Kidney (tissue), 14 donors: Measurements from ENCODE around the gene LIN7B. TPM values are rescaled to one million over a fixed set of nuclear protein-coding genes. Genes with fewer than 3 reads are reported as not detected.

Experiments
- DNase-seq, 5 donors: peaks; one replicate each; pipeline ENCODE4 v3.0.0-alpha.2; 2013 to 2020
- FAIRE-seq: peaks from 2 replicates; lab custom pipeline; 2012; peaks lifted over from hg19 to GRCh38; lab: Jason Lieb, UNC
- H3K27ac ChIP-seq, 2 donors: one replicate each; pipeline ENCODE4 v1.7.0; 2013; ENCODE audit warnings: low read depth in 2 of 2, low read length in 2 of 2, inconsistent platforms in 1 of 2
- H3K27me3 ChIP-seq: one replicate; pipeline ENCODE4 v1.7.1; 2013; ENCODE audit warnings: low read length, inconsistent platforms; ENCODE audit not compliant: control insufficient read depth, insufficient read depth
- H3K36me3 ChIP-seq, 3 donors: one replicate each; pipeline versions ENCODE4 v1.7.0 to v1.7.1; 2013; ENCODE audit warnings: low read length in 3 of 3, control low read depth in 1 of 3, inconsistent platforms in 1 of 3; ENCODE audit not compliant: insufficient read depth in 3 of 3, control insufficient read depth in 2 of 3
- H3K4me1 ChIP-seq, 3 donors: one replicate each; pipeline versions ENCODE4 v1.7.0 to v1.7.1; 2013; ENCODE audit warnings: low read length in 3 of 3, inconsistent platforms in 1 of 3, low read depth in 1 of 3; ENCODE audit not compliant: control insufficient read depth in 2 of 3, insufficient read depth in 2 of 3
- H3K4me3 ChIP-seq, 3 donors: one replicate each; pipeline versions ENCODE4 v1.7.0 to v1.8.1; 2013; ENCODE audit warnings: low read length in 3 of 3, control low read depth in 1 of 3, inconsistent platforms in 1 of 3
- H3K9ac ChIP-seq, 3 donors: one replicate each; pipeline versions ENCODE4 v1.7.0 to v1.7.1; 2013; ENCODE audit warnings: low read length in 3 of 3, control low read depth in 1 of 3, inconsistent platforms in 1 of 3
- H3K9me3 ChIP-seq, 3 donors: one replicate each; pipeline versions ENCODE4 v1.7.0 to v1.7.1; 2013; ENCODE audit warnings: low read length in 3 of 3, control low read depth in 1 of 3, inconsistent platforms in 1 of 3; ENCODE audit not compliant: control insufficient read depth in 2 of 3, insufficient read depth in 1 of 3
- intact Hi-C: fragments of 100-400 bp; cut with DNase I; formaldehyde crosslinking; loops from one replicate; pipeline ENCODE4 v1.11.1; 2022
- polyA plus RNA-seq: library from polyadenylated mRNA; stranded (reverse); fragments of 350-450 nt; fragmentation: Illumina TruSeq; extraction: RNeasy Lipid Tissue Mini Kit (QIAGEN cat#74804); gene quantifications from one replicate; pipeline ENCODE4 v1.2.3, GENCODE V29; 2014; ENCODE audit warnings: low read depth, low replicate concordance; ENCODE audit not compliant: insufficient read depth
- total RNA-seq: library from RNA; stranded (reverse); fragmentation: NEBNext Ultra II Directional; extraction: Animal tissue kit (Norgen Biotek cat#: 25700); gene quantifications from one replicate; pipeline ENCODE4 v1.2.1, GENCODE V29; 2021
- TF ChIP-seq, protein P1 (sequence below): IDR thresholded peaks from 3 replicates; pipeline ENCODE4 v1.5.1; 2012; ENCODE audit warnings: mild to moderate bottlenecking, moderate library complexity, borderline replicate concordance; ENCODE audit not compliant: insufficient read depth; ENCODE audit errors: extremely low read depth
- donor health status: control.
- donor health status: control.
- donor health status: control.
- donor health status: control.
- donor health status: control.
- donor health status: DM: yes; HTN: yes; CAD: no.
- donor health status: Normal renal cell carcinoma (clear cell type).

LIN7B gene
- total and polyA plus RNA-seq, 2 donors from 2014 or later: 4.7 to 9.7 TPM

DNA sequence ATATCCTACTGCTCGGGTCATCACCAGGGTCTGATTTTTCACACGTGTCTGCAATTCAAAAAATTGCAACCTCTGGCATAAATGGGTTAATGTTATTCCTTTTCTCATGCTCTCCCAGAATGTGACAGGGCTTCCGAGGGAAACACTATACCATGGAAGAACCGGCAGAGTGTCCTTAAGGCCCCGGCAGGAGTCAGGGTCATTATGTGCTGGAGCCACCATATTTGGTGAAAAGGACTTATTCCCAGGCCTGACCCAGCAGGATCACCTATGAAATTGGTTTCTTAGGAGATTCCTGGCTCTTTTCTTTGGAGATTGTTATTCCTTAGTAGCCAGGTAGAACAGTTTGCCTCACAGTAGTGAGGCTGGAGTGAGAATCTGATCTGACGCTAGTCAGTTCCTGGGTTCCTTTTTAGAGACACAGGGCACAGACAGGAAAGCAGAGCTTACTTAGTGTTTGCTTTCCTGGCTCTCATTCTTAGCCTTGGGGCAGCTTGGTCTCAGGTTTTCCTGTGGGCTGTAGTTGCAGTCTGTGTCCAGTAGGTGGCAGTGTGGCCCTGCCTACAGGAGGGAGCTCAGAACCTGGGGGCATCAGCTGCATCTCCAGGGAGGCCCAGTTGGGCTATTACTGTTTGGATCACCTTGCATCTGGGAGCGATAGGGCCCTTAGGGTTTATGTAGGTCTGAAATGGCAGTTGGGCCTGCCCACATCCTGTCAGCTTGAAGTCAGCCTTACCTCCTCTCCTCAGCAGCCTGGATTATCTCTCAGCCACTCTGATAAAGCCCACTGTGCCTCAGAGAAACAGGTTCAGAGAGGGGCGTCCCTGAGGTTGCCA is 16.5 kb upstream of the LIN7B start:
- Histone ChIP-seq H3K9me3 (no peaks in the 10 kb centered on the region), H3K4me1 (peaks cover 0 to 6% (median 0%) of the 10 kb centered on the region in 3 donors), H3K4me3 (no peak overlapping the region), H3K36me3 (peaks cover 13 to 50% (median 17%) of the 10 kb centered on the region in 3 donors), H3K27me3 (no peaks in the 10 kb centered on the region), H3K9ac (no peak overlapping the region), H3K27ac (no peak overlapping the region)
- TF ChIP-seq, protein P1, sequence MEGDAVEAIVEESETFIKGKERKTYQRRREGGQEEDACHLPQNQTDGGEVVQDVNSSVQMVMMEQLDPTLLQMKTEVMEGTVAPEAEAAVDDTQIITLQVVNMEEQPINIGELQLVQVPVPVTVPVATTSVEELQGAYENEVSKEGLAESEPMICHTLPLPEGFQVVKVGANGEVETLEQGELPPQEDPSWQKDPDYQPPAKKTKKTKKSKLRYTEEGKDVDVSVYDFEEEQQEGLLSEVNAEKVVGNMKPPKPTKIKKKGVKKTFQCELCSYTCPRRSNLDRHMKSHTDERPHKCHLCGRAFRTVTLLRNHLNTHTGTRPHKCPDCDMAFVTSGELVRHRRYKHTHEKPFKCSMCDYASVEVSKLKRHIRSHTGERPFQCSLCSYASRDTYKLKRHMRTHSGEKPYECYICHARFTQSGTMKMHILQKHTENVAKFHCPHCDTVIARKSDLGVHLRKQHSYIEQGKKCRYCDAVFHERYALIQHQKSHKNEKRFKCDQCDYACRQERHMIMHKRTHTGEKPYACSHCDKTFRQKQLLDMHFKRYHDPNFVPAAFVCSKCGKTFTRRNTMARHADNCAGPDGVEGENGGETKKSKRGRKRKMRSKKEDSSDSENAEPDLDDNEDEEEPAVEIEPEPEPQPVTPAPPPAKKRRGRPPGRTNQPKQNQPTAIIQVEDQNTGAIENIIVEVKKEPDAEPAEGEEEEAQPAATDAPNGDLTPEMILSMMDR: peak; percentile 98
- FAIRE-seq (no peak), DNase-seq (peak in 3 of 5 donors; percentile 74 to 85 (median 79))
- intact Hi-C loops: no loop called here

DNA sequence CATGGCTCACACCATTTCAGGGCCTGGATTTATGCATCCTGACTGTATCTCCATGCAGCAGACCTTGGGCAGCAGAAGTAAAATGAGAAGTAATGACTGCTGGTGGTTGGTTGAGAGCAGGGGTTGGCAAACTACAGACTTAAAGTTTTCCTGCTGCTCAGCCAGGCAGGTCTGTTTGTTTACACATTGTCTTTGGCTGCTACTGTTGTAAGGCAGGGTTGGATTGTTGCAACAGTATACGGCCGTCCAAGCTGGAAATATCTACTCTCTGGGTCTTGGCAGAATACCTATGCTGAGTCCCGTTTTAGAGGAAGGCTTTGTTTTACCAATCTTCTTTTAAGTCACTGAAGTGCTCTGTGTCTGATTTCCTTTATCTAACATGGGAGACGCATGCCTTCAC is 15.4 kb upstream of the LIN7B start:
- Histone ChIP-seq H3K27me3 (no peaks in the 10 kb centered on the region), H3K4me3 (no peak overlapping the region), H3K36me3 (peaks cover 13 to 56% (median 18%) of the 10 kb centered on the region in 3 donors), H3K9me3 (no peaks in the 10 kb centered on the region), H3K27ac (no peak overlapping the region), H3K4me1 (peaks cover 0 to 6% (median 0%) of the 10 kb centered on the region in 3 donors), H3K9ac (no peak overlapping the region)
- FAIRE-seq (no peak), DNase-seq (no peak)
- intact Hi-C loops: no loop called here
- TF ChIP-seq, protein P1: no peak

DNA sequence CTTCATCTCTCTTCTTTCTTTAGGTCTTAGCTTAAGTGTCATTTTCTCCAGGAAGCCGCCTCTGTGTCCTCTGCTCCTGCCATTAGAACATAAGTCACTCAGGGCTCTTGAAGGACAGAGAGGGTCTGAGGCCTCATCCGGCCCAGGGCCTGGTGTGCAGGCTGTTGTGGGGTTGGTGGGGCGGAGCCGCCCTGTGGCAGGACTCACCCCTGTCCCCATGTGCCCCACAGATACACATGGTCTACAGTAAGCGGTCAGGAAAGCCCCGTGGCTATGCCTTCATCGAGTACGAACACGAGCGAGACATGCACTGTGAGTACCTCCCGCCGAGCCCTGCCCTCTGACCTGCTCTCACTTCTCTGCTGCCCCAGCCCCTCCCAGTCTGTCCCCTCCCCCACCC is 13.0 kb upstream of the LIN7B start:
- no peaks in the 10 kb centered on the region for H3K9me3 ChIP-seq
- TF ChIP-seq, protein P1: no peak
- H3K4me1 ChIP-seq: peaks cover 0 to 6% (median 0%) of the 10 kb centered on the region in 3 donors
- DNase-seq (no peak), FAIRE-seq (no peak)
- no peak overlapping the region for H3K9ac ChIP-seq
- no peak overlapping the region for H3K27ac ChIP-seq
- no peak overlapping the region for H3K4me3 ChIP-seq
- intact Hi-C loops: loop anchor here (10.0 kb wide), 1 partner anchor 114 kb away; no protein-coding TSS in a partner anchor
- peaks cover 15 to 57% (median 25%) of the 10 kb centered on the region in 3 donors for H3K36me3 ChIP-seq
- no peaks in the 10 kb centered on the region for H3K27me3 ChIP-seq
